HEK293 (cell line): ENCODE measurements around the gene CDC42.

Source experiments
- CTCF ChIA-PET: fragments of 350-600 bp; formaldehyde crosslinking; extraction: SDS; loops from one replicate; lab custom pipeline; 2021; ENCODE audit warnings: antibody characterized with exemption; lab: Yijun Ruan, JAX
- POLR2A ChIA-PET: fragments of 300-600 bp; formaldehyde crosslinking; extraction: SDS; loops from one replicate; lab custom pipeline; 2020; ENCODE audit warnings: antibody characterized with exemption, inconsistent platforms; lab: Yijun Ruan, JAX
- H3K27ac ChIP-seq: fragments of 200-500 bp; sonication (Bioruptor generic); 2 replicates; pipeline ENCODE4 v1.5.1; 2014; ENCODE audit warnings: low read depth, low read length, control low read depth, inconsistent platforms; ENCODE audit errors: extremely low read depth
- H3K36me3 ChIP-seq, 2 experiments: fragments of 200-500 bp in 1 of 2; sonication (Bioruptor generic) in 1 of 2; 1 replicate in 1 of 2; 2 replicates in 1 of 2; pipeline ENCODE4 v1.5.1; 2014 to 2017; ENCODE audit warnings: inconsistent platforms in 2 of 2, low read length in 2 of 2; ENCODE audit not compliant: control insufficient read depth in 2 of 2, insufficient read depth in 1 of 2
- H3K4me1 ChIP-seq: fragments of 200-500 bp; sonication (Bioruptor generic); 2 replicates; pipeline ENCODE4 v1.5.1; 2014; ENCODE audit warnings: mild to moderate bottlenecking, low read length, inconsistent platforms; ENCODE audit not compliant: control insufficient read depth, insufficient read depth
- H3K4me3 ChIP-seq: 2 replicates; pipeline ENCODE4 v1.5.1; 2011; ENCODE audit warnings: low read depth, mild to moderate bottlenecking, control low read depth, low read length, moderate library complexity
- H3K9me3 ChIP-seq: fragments of 200-500 bp; sonication (Bioruptor generic); 2 replicates; pipeline ENCODE4 v1.5.1; 2014; ENCODE audit warnings: low read depth, low read length, inconsistent platforms; ENCODE audit not compliant: control insufficient read depth, insufficient read depth
- BCL11A ChIP-seq: fragments of 450-650 bp; formaldehyde crosslinking; IDR thresholded peaks from 2 replicates; pipeline ENCODE4 v1.5.1; 2016; ENCODE audit warnings: low read depth, missing biosample characterization, missing genetic modification characterization
- BCL11B ChIP-seq: fragments of 450-650 bp; formaldehyde crosslinking; IDR thresholded peaks from 2 replicates; pipeline ENCODE4 v1.5.1; 2016; ENCODE audit warnings: low read depth, missing biosample characterization, missing genetic modification characterization
- EGR2 ChIP-seq: fragments of 450-650 bp; formaldehyde crosslinking; IDR thresholded peaks from 2 replicates; pipeline ENCODE4 v1.5.1; 2016; ENCODE audit warnings: low read depth, missing biosample characterization, missing genetic modification characterization
- GLIS1 ChIP-seq: fragments of 450-650 bp; formaldehyde crosslinking; IDR thresholded peaks from 2 replicates; pipeline ENCODE4 v1.5.1; 2016; ENCODE audit warnings: missing biosample characterization, missing genetic modification characterization
- KLF17 ChIP-seq: fragments of 450-650 bp; formaldehyde crosslinking; IDR thresholded peaks from 2 replicates; pipeline ENCODE4 v1.5.1; 2016; ENCODE audit warnings: missing biosample characterization, missing genetic modification characterization
- OSR2 ChIP-seq: fragments of 450-650 bp; formaldehyde crosslinking; IDR thresholded peaks from 2 replicates; pipeline ENCODE4 v1.5.1; 2016; ENCODE audit warnings: missing biosample characterization, missing genetic modification characterization
- REST ChIP-seq: fragments of 450-650 bp; formaldehyde crosslinking; IDR thresholded peaks from 2 replicates; pipeline ENCODE4 v1.5.1; 2016; ENCODE audit warnings: missing biosample characterization, missing genetic modification characterization
- SETDB1 ChIP-seq: IDR thresholded peaks from one replicate; pipeline ENCODE4 v1.6.1; 2017; ENCODE audit warnings: mild to moderate bottlenecking, low read length, moderate library complexity, mixed read lengths; ENCODE audit not compliant: insufficient read length
- ZBTB6 ChIP-seq: fragments of 450-650 bp; formaldehyde crosslinking; IDR thresholded peaks from 2 replicates; pipeline ENCODE4 v1.5.1; 2017; ENCODE audit warnings: missing biosample characterization, missing genetic modification characterization
- ZFHX2 ChIP-seq: fragments of 450-650 bp; formaldehyde crosslinking; conservative IDR thresholded peaks from 2 replicates; pipeline ENCODE4 v1.5.1; 2016; ENCODE audit warnings: missing biosample characterization, missing genetic modification characterization
- ZNF169 ChIP-seq: fragments of 450-650 bp; formaldehyde crosslinking; IDR thresholded peaks from 2 replicates; pipeline ENCODE4 v1.5.1; 2016; ENCODE audit warnings: missing biosample characterization, missing genetic modification characterization
- ZNF335 ChIP-seq: fragments of 450-650 bp; formaldehyde crosslinking; conservative IDR thresholded peaks from 2 replicates; pipeline ENCODE4 v1.5.1; 2016; ENCODE audit warnings: missing biosample characterization, missing genetic modification characterization
- ZNF350 ChIP-seq: fragments of 450-650 bp; formaldehyde crosslinking; IDR thresholded peaks from 2 replicates; pipeline ENCODE4 v1.5.0; 2017; ENCODE audit warnings: missing biosample characterization, mild to moderate bottlenecking, missing genetic modification characterization
- ZNF394 ChIP-seq: fragments of 450-650 bp; formaldehyde crosslinking; IDR thresholded peaks from 2 replicates; pipeline ENCODE4 v1.5.1; 2016; ENCODE audit warnings: missing biosample characterization, missing genetic modification characterization, mild to moderate bottlenecking, moderate library complexity, borderline replicate concordance
- ZNF433 ChIP-seq: fragments of 450-650 bp; formaldehyde crosslinking; IDR thresholded peaks from 2 replicates; pipeline ENCODE4 v1.5.1; 2016; ENCODE audit warnings: missing biosample characterization, missing genetic modification characterization, low read depth
- ZNF48 ChIP-seq: fragments of 450-650 bp; formaldehyde crosslinking; IDR thresholded peaks from 2 replicates; pipeline ENCODE4 v1.5.1; 2016; ENCODE audit warnings: missing biosample characterization, missing genetic modification characterization
- ZNF704 ChIP-seq: fragments of 450-650 bp; formaldehyde crosslinking; IDR thresholded peaks from 2 replicates; pipeline ENCODE4 v1.5.1; 2016; ENCODE audit warnings: missing biosample characterization, missing genetic modification characterization
- ZSCAN30 ChIP-seq: fragments of 450-650 bp; IDR thresholded peaks from 2 replicates; pipeline ENCODE4 v1.5.1; 2018; ENCODE audit warnings: missing biosample characterization, mild to moderate bottlenecking, missing genetic modification characterization, moderate library complexity
- ZSCAN5A ChIP-seq: fragments of 450-650 bp; formaldehyde crosslinking; IDR thresholded peaks from 2 replicates; pipeline ENCODE4 v1.5.1; 2016; ENCODE audit warnings: missing biosample characterization, missing genetic modification characterization
- ZXDB ChIP-seq: fragments of 450-650 bp; formaldehyde crosslinking; IDR thresholded peaks from 2 replicates; pipeline ENCODE4 v1.5.1; 2016; ENCODE audit warnings: missing biosample characterization, missing genetic modification characterization

Gene CDC42

GRCh38 chr1:22121421-22121911 lies 69.0 kb downstream of the CDC42 start (continued):
- TF ChIP-seq REST (no peak), GLIS1 (tag by site-specific recombination) (peak; percentile 87), ZNF48 (no peak), ZNF169 (tag by site-specific recombination) (no peak), SETDB1 (no peak), ZNF704 (tag by site-specific recombination) (no peak), EGR2 (tag by site-specific recombination) (peak; percentile 52; the same call in 1 of the 2 replicates), ZFHX2 (tag by site-specific recombination) (peak; percentile 67), ZNF350 (tag by site-specific recombination) (no peak), ZNF394 (no peak), ZNF433 (tag by site-specific recombination) (no peak), BCL11B (no peak)

- ChIA-PET CTCF (interaction anchor here (0.6 kb wide), 2 partner anchors 36 to 67 kb away, joined by 3 to 4 read pairs; no protein-coding TSS in a partner anchor), POLR2A (no interaction called here)
- H3K36me3 ChIP-seq = peaks cover 0 to 38% of the 10 kb centered on the region in 2 experiments; a peak in 1 of 3 replicates
These were observed 70.0 kb downstream of the CDC42 start for GRCh38 chr1:22122273-22123070.

More at GRCh38 chr1:22122273-22123070, 70.0 kb downstream of the CDC42 start:
- Histone ChIP-seq H3K27ac (no peak overlapping the region), H3K9me3 (no peaks in the 10 kb centered on the region), H3K4me3 (no peak overlapping the region), H3K4me1 (0 out of 2 replicates have a peak, but pooled peaks cover 2% of the 10 kb centered on the region)
- TF ChIP-seq BCL11A (tag by site-specific recombination) (no peak), ZSCAN5A (no peak), ZXDB (tag by site-specific recombination) (no peak), OSR2 (tag by site-specific recombination) (no peak), ZFHX2 (tag by site-specific recombination) (no peak), KLF17 (tag by site-specific recombination) (no peak), ZNF335 (tag by site-specific recombination) (no peak), ZSCAN30 (tag by site-specific recombination) (no peak), ZBTB6 (tag by site-specific recombination) (no peak)
